GM12878 (cell line): ENCODE measurements around the gene YPEL2. TPM values are rescaled to one million over a fixed set of nuclear protein-coding genes. Genes with fewer than 3 reads are reported as not detected.

Experiments used
- ATAC-seq: fragments of 200-7000 bp; cut with Tn5 transposase; 3 replicates; pipeline ENCODE4 v1.9.1; 2020; ENCODE audit warnings: mild to moderate bottlenecking, moderate library complexity
- BruUV-seq: library from RNA; stranded (reverse); fragments of 400-500 nt; replicated peaks from 2 replicates; lab custom pipeline; 2021; lab: Mats Ljungman, UMichigan
- CTCF ChIA-PET: fragments of 300-600 bp; sonication (Branson Sonifier 250); formaldehyde crosslinking; extraction: SDS; loops from one replicate; lab custom pipeline; 2021; ENCODE audit warnings: inconsistent platforms; lab: Yijun Ruan, JAX
- POLR2A ChIA-PET: fragments of 350-600 bp; formaldehyde crosslinking; extraction: SDS; loops from one replicate; lab custom pipeline; 2021; ENCODE audit warnings: inconsistent platforms; lab: Charles Lee
- RAD21 ChIA-PET: fragments of 300-600 bp; sonication (Branson Sonifier 250); formaldehyde crosslinking; loops from one replicate; lab custom pipeline; 2023; ENCODE audit warnings: antibody characterized with exemption; ENCODE audit not compliant: unreplicated experiment; lab: Charles Lee
- SMC1A ChIA-PET: fragments of 300-600 bp; sonication (Branson Sonifier 250); formaldehyde crosslinking; loops from one replicate; lab custom pipeline; 2023; ENCODE audit not compliant: unreplicated experiment, uncharacterized antibody; lab: Charles Lee
- DNase-seq: peaks from one replicate; pipeline ENCODE4 v3.0.0-alpha.2; 2011; ENCODE audit warnings: low read depth, low spot score
- FAIRE-seq: peaks from 3 replicates; lab custom pipeline; 2011; peaks lifted over from hg19 to GRCh38; lab: Jason Lieb, UNC
- H2AFZ ChIP-seq: 2 replicates; pipeline ENCODE4 v1.6.0; 2011; ENCODE audit warnings: low read depth, low read length, control low read depth; ENCODE audit not compliant: control insufficient read depth
- H3K27ac ChIP-seq: 2 replicates; pipeline ENCODE4 v1.5.1; 2011; ENCODE audit warnings: control low read depth; ENCODE audit not compliant: control insufficient read depth, insufficient read depth
- H3K27me3 ChIP-seq, 2 experiments: replicated peaks in 1 of 2; 2 replicates each; pipeline versions ENCODE4 v1.6.0 to v1.6.1; 2011; ENCODE audit warnings: low read length in 1 of 2; ENCODE audit not compliant: control insufficient read depth in 2 of 2, insufficient read depth in 2 of 2
- H3K36me3 ChIP-seq, 2 experiments: 2 replicates each; pipeline ENCODE4 v1.5.1; 2011; ENCODE audit warnings: low read length in 1 of 2; ENCODE audit not compliant: control insufficient read depth in 2 of 2, insufficient read depth in 2 of 2
- H3K4me1 ChIP-seq: 2 replicates; pipeline ENCODE4 v1.6.1; 2011; ENCODE audit warnings: mild to moderate bottlenecking, low read length, moderate library complexity, mixed read lengths; ENCODE audit not compliant: control insufficient read depth, insufficient read depth
- H3K4me2 ChIP-seq: 2 replicates; pipeline ENCODE4 v1.6.0; 2011; ENCODE audit warnings: control low read depth; ENCODE audit not compliant: control insufficient read depth, insufficient read depth
- H3K4me3 ChIP-seq: fragments of 200-600 bp; sonication (generic); 2 replicates; pipeline ENCODE4 v1.5.1; 2016
- H3K79me2 ChIP-seq: 2 replicates; pipeline ENCODE4 v1.6.0; 2011; ENCODE audit warnings: low read length; ENCODE audit not compliant: control insufficient read depth, insufficient read depth
- H3K9ac ChIP-seq: 2 replicates; pipeline ENCODE4 v1.8.0; 2011; ENCODE audit warnings: low read length, control low read depth, mixed read lengths; ENCODE audit not compliant: control insufficient read depth, insufficient read depth
- H3K9me3 ChIP-seq: replicated peaks from 3 replicates; pipeline ENCODE4 v1.5.1; 2011; ENCODE audit warnings: mild to moderate bottlenecking, low read length; ENCODE audit not compliant: control insufficient read depth, insufficient read depth
- H4K20me1 ChIP-seq: 2 replicates; pipeline ENCODE4 v1.6.0; 2011; ENCODE audit not compliant: control insufficient read depth, insufficient read depth
- ESRRA ChIP-seq: IDR thresholded peaks from 2 replicates; pipeline ENCODE4 v1.6.1; 2012; ENCODE audit warnings: mild to moderate bottlenecking, low read length, improper control_type of control experiment
- KDM1A ChIP-seq: fragments of 200-600 bp; sonication (generic); IDR thresholded peaks from 2 replicates; pipeline ENCODE4 v1.6.1; 2016; ENCODE audit warnings: borderline replicate concordance
- NBN ChIP-seq: fragments of 450-650 bp; IDR thresholded peaks from 2 replicates; pipeline ENCODE4 v1.6.1; 2016
- NFYA ChIP-seq: IDR thresholded peaks from 2 replicates; pipeline ENCODE4 v1.6.1; 2011; ENCODE audit warnings: low read depth, mild to moderate bottlenecking, low read length, improper control_type of control experiment, borderline replicate concordance
- NFYB ChIP-seq: IDR thresholded peaks from 2 replicates; pipeline ENCODE4 v1.6.1; 2011; ENCODE audit warnings: low read depth, mild to moderate bottlenecking, low read length, improper control_type of control experiment, moderate library complexity; ENCODE audit not compliant: insufficient read depth
- PAX5 ChIP-seq: IDR thresholded peaks from 2 replicates; pipeline ENCODE4 v1.6.1; 2011; ENCODE audit warnings: low read depth, low read length, borderline replicate concordance
- POLR2AphosphoS2 ChIP-seq: IDR thresholded peaks from 2 replicates; pipeline ENCODE4 v1.6.1; 2011; ENCODE audit warnings: low read depth, mild to moderate bottlenecking, low read length, improper control_type of control experiment, moderate library complexity
- SREBF2 ChIP-seq: IDR thresholded peaks from 2 replicates; pipeline ENCODE4 v1.6.1; 2012; ENCODE audit warnings: mild to moderate bottlenecking, low read length
- TBL1XR1 ChIP-seq: IDR thresholded peaks from 2 replicates; pipeline ENCODE4 v1.6.1; 2012; ENCODE audit warnings: low read depth, low read length, improper control_type of control experiment
- TCF7 ChIP-seq: IDR thresholded peaks from 2 replicates; pipeline ENCODE4 v1.6.1; 2014; ENCODE audit warnings: antibody characterized with exemption, borderline replicate concordance
- ZNF207 ChIP-seq: fragments of 450-650 bp; IDR thresholded peaks from 2 replicates; pipeline ENCODE4 v1.6.1; 2014; ENCODE audit warnings: antibody characterized with exemption, mild to moderate bottlenecking, borderline replicate concordance
- ZZZ3 ChIP-seq: IDR thresholded peaks from 2 replicates; pipeline ENCODE4 v1.6.1; 2011; ENCODE audit warnings: low read depth; ENCODE audit not compliant: control insufficient read depth, insufficient read length
- WGBS: methylation state at CpG from one replicate; pipeline ENCODE4 v1.1.6; 2016; ENCODE audit warnings: low lambda C conversion rate; ENCODE audit not compliant: insufficient replicate concordance, insufficient coverage; ENCODE audit errors: missing lambda C conversion rate; 5-methylcytosine and 5-hydroxymethylcytosine counted together
- in situ Hi-C: fragments of 300-500 bp; cut with MboI; formaldehyde crosslinking; loops from 9 replicates; pipeline ENCODE4 v1.14.3; 2018; ENCODE audit warnings: mixed read lengths
- intact Hi-C: fragments of 100-400 bp; cut with micrococcal nuclease; formaldehyde crosslinking; loops from one replicate; pipeline ENCODE4 v1.14.2; 2022; ENCODE audit not compliant: unreplicated experiment
- polyA plus RNA-seq, 11 experiments: library from polyadenylated mRNA; depleted of rRNA in 4 of 11; unstranded in 6 of 11; stranded (reverse) in 5 of 11; fragments of >200 nt; fragmentation: Nextera tagmentation in 4 of 11; fragmentation: Illumina TruSeq in 1 of 11; extraction: Ambion mirVana in 4 of 11; extraction: Trizol in 1 of 11; gene quantifications; 1 replicate in 1 of 11; 2 replicates in 10 of 11; pipeline versions ENCODE4 v1.2.1 to v1.2.3, GENCODE V29; 2011 to 2016; ENCODE audit warnings: inconsistent platforms in 2 of 11, missing spikeins in 2 of 11, low read depth in 1 of 11
- total RNA-seq, 4 experiments: library from RNA; depleted of rRNA in 3 of 4; stranded (reverse); fragments of >200 nt in 3 of 4; fragmentation: Illumina TruSeq in 1 of 4; extraction: Trizol in 1 of 4; gene quantifications; 2 replicates each; pipeline versions ENCODE4 v1.2.1 to v1.2.3, GENCODE V29; 2013 to 2021
- TF ChIP-seq, protein P1 (sequence below): IDR thresholded peaks from 2 replicates; pipeline ENCODE4 v1.6.1; 2012; ENCODE audit warnings: low read depth, low read length, improper control_type of control experiment
- TF ChIP-seq, protein P2 (sequence below): fragments of 450-650 bp; IDR thresholded peaks from 2 replicates; pipeline ENCODE4 v1.6.1; 2017; ENCODE audit warnings: mild to moderate bottlenecking, moderate library complexity

The YPEL2 gene
- total and polyA plus RNA-seq, 10 of the 15 experiments (the other 5 are each of a cell fraction or from before 2014, with no cell fraction given) = 0.11 to 8.1 (median 0.48) TPM

- no TSS peak for BruUV-seq
- no peak for FAIRE-seq
- Histone ChIP-seq H3K4me3 (no peak overlapping the region), H3K4me2 (no peak overlapping the region), H4K20me1 (no peaks in the 10 kb centered on the region), H3K27me3 (no peaks in the 10 kb centered on the region), H3K9ac (no peak overlapping the region), H3K79me2 (no peaks in the 10 kb centered on the region), H3K4me1 (no peaks in the 10 kb centered on the region), H2AFZ (no peak overlapping the region), H3K36me3 (no peaks in the 10 kb centered on the region), H3K9me3 (no peaks in the 10 kb centered on the region), H3K27ac (no peak overlapping the region)
- RAD21 ChIA-PET = no interaction called here
- WGBS = 99% methylated on average over 3 of the region's 3 CpGs
- ATAC-seq = no peak
- CTCF ChIA-PET = no interaction called here
- SMC1A ChIA-PET = interaction anchor here (1.1 to 2.0 kb wide), 3 partner anchors 10 to 39 kb away, joined by 3 to 4 read pairs (median 3); no protein-coding TSS in a partner anchor
- no peak for TF ChIP-seq ZZZ3
- intact Hi-C loops (no loop called here), in situ Hi-C loops (no loop called here)
- POLR2A ChIA-PET = no interaction called here
- no peak for DNase-seq
These were observed 69.8 kb downstream of the YPEL2 start for GRCh38 chr17:59401274-59401673.

DNA sequence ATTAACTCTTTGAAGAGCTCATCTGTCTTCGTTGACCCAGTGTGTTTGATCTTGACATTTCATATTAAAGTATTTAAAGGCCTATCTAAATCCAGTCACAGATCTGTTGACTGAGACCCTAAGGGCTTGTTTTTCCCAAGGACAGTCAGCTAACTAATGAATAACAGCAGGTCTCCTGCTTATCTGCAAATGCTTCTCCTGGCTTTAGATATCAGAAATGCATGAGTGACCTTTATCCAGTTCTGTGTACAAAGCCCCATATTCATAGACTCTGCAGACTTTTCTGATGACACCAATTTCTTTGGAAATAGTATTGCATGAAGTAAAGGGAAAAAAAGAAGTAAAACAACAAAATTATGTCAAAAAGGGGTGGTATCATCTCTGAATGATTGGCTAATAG, 70.3 kb downstream of the YPEL2 start:
- no peaks in the 10 kb centered on the region for H3K9me3 ChIP-seq
- no peaks in the 10 kb centered on the region for H3K36me3 ChIP-seq
- H3K4me2 ChIP-seq = no peak overlapping the region
- no TSS peak for BruUV-seq
- FAIRE-seq (no peak), ATAC-seq (no peak), DNase-seq (no peak)
- H2AFZ ChIP-seq = no peak overlapping the region
- WGBS = 8% methylated on average over 1 of the region's 1 CpG
- no peak overlapping the region for H3K27ac ChIP-seq
- POLR2A ChIA-PET = no interaction called here
- CTCF ChIA-PET = interaction anchor here (0.6 to 1.1 kb wide), 3 partner anchors 22 to 91 kb away, joined by 3 read pairs; no protein-coding TSS in a partner anchor
- H3K27me3 ChIP-seq = no peaks in the 10 kb centered on the region
- intact Hi-C loops = no loop called here
- in situ Hi-C loops = no loop called here
- H3K4me1 ChIP-seq = no peaks in the 10 kb centered on the region
- RAD21 ChIA-PET = no interaction called here
- TF ChIP-seq NBN = no peak
- TF ChIP-seq KDM1A = no peak
- no peak for TF ChIP-seq NFYB
- no peak for TF ChIP-seq TCF7
- no peak for TF ChIP-seq TBL1XR1
- TF ChIP-seq ZNF207 = no peak
- TF ChIP-seq PAX5 = no peak
- TF ChIP-seq ESRRA = no peak
- TF ChIP-seq, protein P1, sequence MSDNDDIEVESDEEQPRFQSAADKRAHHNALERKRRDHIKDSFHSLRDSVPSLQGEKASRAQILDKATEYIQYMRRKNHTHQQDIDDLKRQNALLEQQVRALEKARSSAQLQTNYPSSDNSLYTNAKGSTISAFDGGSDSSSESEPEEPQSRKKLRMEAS = no peak
- TF ChIP-seq SREBF2 = no peak
- TF ChIP-seq NFYA = no peak
- TF ChIP-seq ZZZ3 = no peak
- TF ChIP-seq, protein P2, sequence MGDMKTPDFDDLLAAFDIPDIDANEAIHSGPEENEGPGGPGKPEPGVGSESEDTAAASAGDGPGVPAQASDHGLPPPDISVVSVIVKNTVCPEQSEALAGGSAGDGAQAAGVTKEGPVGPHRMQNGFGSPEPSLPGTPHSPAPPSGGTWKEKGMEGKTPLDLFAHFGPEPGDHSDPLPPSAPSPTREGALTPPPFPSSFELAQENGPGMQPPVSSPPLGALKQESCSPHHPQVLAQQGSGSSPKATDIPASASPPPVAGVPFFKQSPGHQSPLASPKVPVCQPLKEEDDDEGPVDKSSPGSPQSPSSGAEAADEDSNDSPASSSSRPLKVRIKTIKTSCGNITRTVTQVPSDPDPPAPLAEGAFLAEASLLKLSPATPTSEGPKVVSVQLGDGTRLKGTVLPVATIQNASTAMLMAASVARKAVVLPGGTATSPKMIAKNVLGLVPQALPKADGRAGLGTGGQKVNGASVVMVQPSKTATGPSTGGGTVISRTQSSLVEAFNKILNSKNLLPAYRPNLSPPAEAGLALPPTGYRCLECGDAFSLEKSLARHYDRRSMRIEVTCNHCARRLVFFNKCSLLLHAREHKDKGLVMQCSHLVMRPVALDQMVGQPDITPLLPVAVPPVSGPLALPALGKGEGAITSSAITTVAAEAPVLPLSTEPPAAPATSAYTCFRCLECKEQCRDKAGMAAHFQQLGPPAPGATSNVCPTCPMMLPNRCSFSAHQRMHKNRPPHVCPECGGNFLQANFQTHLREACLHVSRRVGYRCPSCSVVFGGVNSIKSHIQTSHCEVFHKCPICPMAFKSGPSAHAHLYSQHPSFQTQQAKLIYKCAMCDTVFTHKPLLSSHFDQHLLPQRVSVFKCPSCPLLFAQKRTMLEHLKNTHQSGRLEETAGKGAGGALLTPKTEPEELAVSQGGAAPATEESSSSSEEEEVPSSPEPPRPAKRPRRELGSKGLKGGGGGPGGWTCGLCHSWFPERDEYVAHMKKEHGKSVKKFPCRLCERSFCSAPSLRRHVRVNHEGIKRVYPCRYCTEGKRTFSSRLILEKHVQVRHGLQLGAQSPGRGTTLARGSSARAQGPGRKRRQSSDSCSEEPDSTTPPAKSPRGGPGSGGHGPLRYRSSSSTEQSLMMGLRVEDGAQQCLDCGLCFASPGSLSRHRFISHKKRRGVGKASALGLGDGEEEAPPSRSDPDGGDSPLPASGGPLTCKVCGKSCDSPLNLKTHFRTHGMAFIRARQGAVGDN = no peak
- no peak for TF ChIP-seq POLR2AphosphoS2
- H3K9ac ChIP-seq = no peak overlapping the region
- H3K79me2 ChIP-seq = no peaks in the 10 kb centered on the region
- SMC1A ChIA-PET = interaction anchor here (0.6 to 2.0 kb wide), 6 partner anchors 10 to 814 kb away, joined by 3 to 5 read pairs (median 4); no protein-coding TSS in a partner anchor
- H3K4me3 ChIP-seq = no peak overlapping the region
- H4K20me1 ChIP-seq = no peaks in the 10 kb centered on the region
